WTC11 (cell line): ENCODE results near the gene RMRP. TPM values are rescaled to one million over a fixed set of nuclear protein-coding genes. Genes with fewer than 3 reads are reported as not detected.

ENCODE experiments used
- ATAC-seq: fragments of 200-7000 bp; cut with Tn5 transposase; 2 replicates; pipeline ENCODE4 v1.10.0; 2021; ENCODE audit warnings: mild to moderate bottlenecking, moderate library complexity
- CTCF ChIA-PET: fragments of 300-600 bp; sonication (Branson Sonifier 250); formaldehyde crosslinking; loops from one replicate; lab custom pipeline; 2021; ENCODE audit warnings: antibody characterized with exemption; lab: Charles Lee
- POLR2A ChIA-PET: fragments of 350-600 bp; sonication (Branson Sonifier 250); formaldehyde crosslinking; loops from one replicate; lab custom pipeline; 2021; ENCODE audit warnings: antibody characterized with exemption; lab: Charles Lee
- DNase-seq: peaks from one replicate; pipeline ENCODE4 v3.0.0; 2021; ENCODE audit warnings: low spot score
- H3K27ac Mint-ChIP-seq: 2 replicates; pipeline ENCODE4 v1.8.0; 2021; ENCODE audit warnings: mixed read lengths
- H3K27me3 Mint-ChIP-seq: 2 replicates; pipeline ENCODE4 v1.8.0; 2021; ENCODE audit warnings: low read depth, mild to moderate bottlenecking, moderate library complexity, mixed read lengths
- H3K36me3 Mint-ChIP-seq: 2 replicates; pipeline ENCODE4 v1.8.0; 2021; ENCODE audit warnings: mixed read lengths
- H3K4me1 Mint-ChIP-seq: 2 replicates; pipeline ENCODE4 v1.8.0; 2022; ENCODE audit warnings: mixed read lengths
- H3K4me3 Mint-ChIP-seq: 2 replicates; pipeline ENCODE4 v1.8.0; 2021; ENCODE audit warnings: mild to moderate bottlenecking, moderate library complexity, mixed read lengths
- H3K9me3 Mint-ChIP-seq: 2 replicates; pipeline ENCODE4 v1.8.0; 2021; ENCODE audit warnings: mixed read lengths
- HMGXB4 ChIP-seq: sonication (generic); formaldehyde crosslinking; IDR thresholded peaks from 2 replicates; pipeline ENCODE4 v1.8.1; 2023; ENCODE audit warnings: mild to moderate bottlenecking, moderate library complexity, missing genetic modification reagents
- TEAD4 ChIP-seq: sonication (generic); formaldehyde crosslinking; IDR thresholded peaks from 2 replicates; pipeline ENCODE4 v1.8.0; 2022; ENCODE audit warnings: mild to moderate bottlenecking, missing genetic modification reagents
- USF2 ChIP-seq: sonication (generic); formaldehyde crosslinking; IDR thresholded peaks from 2 replicates; pipeline ENCODE4 v1.8.1; 2023; ENCODE audit warnings: mild to moderate bottlenecking, missing genetic modification reagents, moderate library complexity
- ZNF263 ChIP-seq: sonication (generic); formaldehyde crosslinking; IDR thresholded peaks from 2 replicates; pipeline ENCODE4 v1.8.1; 2022; ENCODE audit warnings: low read depth, mild to moderate bottlenecking, moderate library complexity, missing genetic modification reagents
- ZNF532 ChIP-seq: fragments of 250-450 bp; sonication (Bioruptor Pico); IDR thresholded peaks from 2 replicates; pipeline ENCODE4 v1.9.0; 2021; ENCODE audit warnings: mild to moderate bottlenecking, borderline replicate concordance
- microRNA-seq: library from miRNA; unstranded; fragments of <30 nt; microRNA quantifications from one replicate; pipeline ENCODE4 v1.2.0, GENCODE V29; 2022; ENCODE audit warnings: borderline number of aligned reads
- total RNA-seq: library from RNA; stranded (reverse); gene quantifications from 3 replicates; pipeline ENCODE4 v1.2.3, GENCODE V29; 2021

RMRP gene
- total RNA-seq, 1 experiment from 2014 or later, result 25,958 TPM

- ATAC-seq (no peak), DNase-seq (no peak)
- ChIA-PET CTCF (interaction anchor here (0.6 to 1.3 kb wide), 3 partner anchors 8 to 88 kb away, joined by 3 read pairs; no protein-coding TSS in a partner anchor), POLR2A (no interaction called here)
- TF ChIP-seq TEAD4 (CRISPR knock-in tag) (no peak), USF2 (CRISPR knock-in tag) (no peak), ZNF532 (CRISPR knock-in tag) (no peak), HMGXB4 (CRISPR knock-in tag) (no peak), ZNF263 (CRISPR knock-in tag) (no peak)
- Mint-ChIP-seq H3K27me3 (peaks cover 5% of the 10 kb centered on the region), H3K9me3 (no peaks in the 10 kb centered on the region), H3K36me3 (no peaks in the 10 kb centered on the region), H3K4me1 (peaks cover 11% of the 10 kb centered on the region), H3K27ac (no peak overlapping the region), H3K4me3 (no peak overlapping the region)
Observed at GRCh38 chr9:35608221-35608620, 49.6 kb downstream of the RMRP start.

Small RNA genes lying within 50 kb of the gene (microRNA-seq; reads per million reads assigned to microRNA genes)
- 2.4 reads per million for gene MIR4667

Other genes starting within 250 kb of the RMRP start
- 7.3 to 9.4 TPM (median 8.7 TPM) in 3 replicates for gene RUSC2, start 167.9 kb downstream of the RMRP start, total RNA-seq
- gene TESK1, start 52.8 kb downstream of the RMRP start, total RNA-seq, result 18.9 to 20.4 TPM (median 19.3 TPM) in 3 replicates
- 2.9 to 4.6 TPM (median 4.5 TPM) in 3 replicates for gene CD72, start 39.6 kb downstream of the RMRP start, total RNA-seq
- gene SIT1, start 7.1 kb downstream of the RMRP start, total RNA-seq, result 4.1 to 7.2 TPM (median 5.4 TPM) in 3 replicates
- 10.8 to 14.7 TPM (median 14.1 TPM) in 3 replicates for gene CCDC107, start 273 bp upstream of the RMRP start, total RNA-seq
- 23.8 to 26.6 TPM (median 26.5 TPM) in 3 replicates for gene ARHGEF39, start 7.2 kb upstream of the RMRP start, total RNA-seq
- 1.0 to 2.1 TPM (median 1.4 TPM) in 3 replicates for gene CA9, start 15.9 kb upstream of the RMRP start, total RNA-seq
- 138 to 146 TPM (median 139 TPM) in 3 replicates for gene TPM2, start 31.9 kb upstream of the RMRP start, total RNA-seq
- 97.1 to 109 TPM (median 106 TPM) in 3 replicates for gene TLN1, start 74.2 kb upstream of the RMRP start, total RNA-seq
- 21.4 to 24.2 TPM (median 23.1 TPM) in 3 replicates for gene CREB3, start 74.6 kb upstream of the RMRP start, total RNA-seq
- gene GBA2, start 91.2 kb upstream of the RMRP start, total RNA-seq, result 85.5 to 104 TPM (median 89.7 TPM) in 3 replicates
- 29.7 to 30.0 TPM (median 30.0 TPM) in 3 replicates for gene RGP1, start 91.3 kb upstream of the RMRP start, total RNA-seq
- gene MSMP, start 96.3 kb upstream of the RMRP start, total RNA-seq, result 1.0 to 2.1 TPM (median 1.2 TPM) in 3 replicates
- gene NPR2, start 133.6 kb upstream of the RMRP start, total RNA-seq, result 10.1 to 14.1 TPM (median 12.6 TPM) in 3 replicates
- 0.16 to 0.72 TPM (median 0.50 TPM) in 3 replicates for gene SPAG8, start 154.2 kb upstream of the RMRP start, total RNA-seq
- 33.6 to 42.7 TPM (median 42.1 TPM) in 3 replicates for gene HINT2, start 157.0 kb upstream of the RMRP start, total RNA-seq
- 0.11 TPM in 1 of 3 replicates, not detected in the others for gene FAM221B, start 170.7 kb upstream of the RMRP start, total RNA-seq
- gene TMEM8B, start 171.2 kb upstream of the RMRP start, total RNA-seq, result 9.5 to 10.8 TPM (median 10.2 TPM) in 3 replicates
- gene OR13J1, start 212.4 kb upstream of the RMRP start, total RNA-seq, result not detected in 3 replicates
- gene HRCT1, start 248.2 kb upstream of the RMRP start, total RNA-seq, result 0.41 TPM in 1 of 3 replicates, not detected in the others